Neural cell (in vitro differentiated cells): Measurements from ENCODE around the gene INO80. TPM values are rescaled to one million over a fixed set of nuclear protein-coding genes. Genes with fewer than 3 reads are reported as not detected.

Experiments
- H2AFZ ChIP-seq: fragments of 200-600, 300-800 bp; sonication (generic), shearing (Covaris generic); 2 replicates; pipeline ENCODE4 v1.6.0; 2014; ENCODE audit warnings: low read depth, mild to moderate bottlenecking, antibody characterized with exemption, low read length, moderate library complexity
- H3F3A ChIP-seq: fragments of 200-600 bp; shearing (Covaris generic); 2 replicates; pipeline ENCODE4 v1.6.1; 2016; ENCODE audit warnings: mild to moderate bottlenecking, moderate library complexity, mixed read lengths, antibody characterized with exemption, low read length; ENCODE audit not compliant: insufficient read depth, poor library complexity, severe bottlenecking
- H3K27ac ChIP-seq: fragments of 200-600, 300-800 bp; sonication (generic), shearing (Covaris generic); 2 replicates; pipeline ENCODE4 v1.5.1; 2014; ENCODE audit warnings: mild to moderate bottlenecking, low read length, moderate library complexity
- H3K27me3 ChIP-seq: fragments of 300-800, 200-600 bp; sonication (generic), shearing (Covaris generic); 2 replicates; pipeline ENCODE4 v1.6.0; 2014; ENCODE audit warnings: mild to moderate bottlenecking, low read depth, low read length, moderate library complexity; ENCODE audit not compliant: insufficient read depth
- H3K36me3 ChIP-seq: fragments of 300-800, 200-600 bp; sonication (generic), shearing (Covaris generic); 2 replicates; pipeline ENCODE4 v1.5.1; 2014; ENCODE audit warnings: mild to moderate bottlenecking, antibody characterized with exemption, low read length, moderate library complexity; ENCODE audit not compliant: insufficient read depth
- H3K4me2 ChIP-seq: fragments of 300-800, 200-600 bp; sonication (generic), shearing (Covaris generic); 2 replicates; pipeline ENCODE4 v1.6.0; 2014; ENCODE audit warnings: mild to moderate bottlenecking, low read length
- H3K4me3 ChIP-seq: fragments of 300-800, 200-600 bp; sonication (generic), shearing (Covaris generic); 2 replicates; pipeline ENCODE4 v1.5.1; 2014; ENCODE audit warnings: mild to moderate bottlenecking, low read length, moderate library complexity
- H3K79me2 ChIP-seq: fragments of 200-600 bp; shearing (Covaris generic); replicated peaks from 2 replicates; pipeline ENCODE4 v1.6.0; 2014; ENCODE audit warnings: mild to moderate bottlenecking, low read length, moderate library complexity; ENCODE audit not compliant: insufficient read depth
- H3K9ac ChIP-seq: fragments of 300-800, 200-600 bp; sonication (generic), shearing (Covaris generic); 2 replicates; pipeline ENCODE4 v1.6.1; 2016; ENCODE audit warnings: mild to moderate bottlenecking, low read length, mixed read lengths
- H3K9me2 ChIP-seq: fragments of 200-600 bp; shearing (Covaris generic); 2 replicates; pipeline ENCODE4 v1.6.1; 2016; ENCODE audit warnings: mild to moderate bottlenecking, low read length, mixed read lengths; ENCODE audit not compliant: insufficient read depth
- H3K9me3 ChIP-seq: fragments of 200-600, 300-800 bp; sonication (generic), shearing (Covaris generic); 2 replicates; pipeline ENCODE4 v1.6.1; 2016; ENCODE audit warnings: mild to moderate bottlenecking, mixed run types, low read length, moderate library complexity, mixed read lengths
- H4K20me1 ChIP-seq: fragments of 200-600 bp; shearing (Covaris generic); 2 replicates; pipeline ENCODE4 v1.6.1; 2016; ENCODE audit warnings: mild to moderate bottlenecking, mixed run types; ENCODE audit not compliant: insufficient read depth
- CTCF ChIP-seq: fragments of 450-650 bp; IDR thresholded peaks from 2 replicates; pipeline ENCODE4 v1.5.1; 2014; ENCODE audit warnings: antibody characterized with exemption, mild to moderate bottlenecking, moderate library complexity; ENCODE audit not compliant: poor library complexity, severe bottlenecking
- EP300 ChIP-seq: fragments of 450-650 bp; conservative IDR thresholded peaks from 2 replicates; pipeline ENCODE4 v1.6.1; 2014; ENCODE audit warnings: antibody characterized with exemption, mild to moderate bottlenecking, moderate library complexity; ENCODE audit not compliant: poor library complexity, severe bottlenecking
- EZH2 ChIP-seq: fragments of 200-600, 300-800 bp; shearing (Covaris generic), sonication (generic); IDR thresholded peaks from 2 replicates; pipeline ENCODE4 v1.6.1; 2014; ENCODE audit warnings: antibody characterized with exemption, low read length, borderline replicate concordance, mild to moderate bottlenecking; ENCODE audit not compliant: insufficient read depth, poor library complexity, severe bottlenecking
- MXI1 ChIP-seq: fragments of 450-650 bp; conservative IDR thresholded peaks from 2 replicates; pipeline ENCODE4 v1.6.1; 2014; ENCODE audit warnings: antibody characterized with exemption, mild to moderate bottlenecking; ENCODE audit not compliant: poor library complexity, severe bottlenecking
- POLR2AphosphoS5 ChIP-seq: IDR thresholded peaks from 2 replicates; pipeline ENCODE4 v1.6.1; 2012
- RAD21 ChIP-seq: fragments of 450-650 bp; conservative IDR thresholded peaks from 2 replicates; pipeline ENCODE4 v1.6.1; 2014; ENCODE audit warnings: antibody characterized with exemption, mild to moderate bottlenecking, moderate library complexity
- REST ChIP-seq: IDR thresholded peaks from 2 replicates; pipeline ENCODE4 v1.6.1; 2012; ENCODE audit warnings: borderline replicate concordance
- SMC3 ChIP-seq: fragments of 450-650 bp; conservative IDR thresholded peaks from 2 replicates; pipeline ENCODE4 v1.6.1; 2014; ENCODE audit warnings: antibody characterized with exemption, mild to moderate bottlenecking, moderate library complexity; ENCODE audit not compliant: poor library complexity
- TAF1 ChIP-seq: IDR thresholded peaks from 2 replicates; pipeline ENCODE4 v1.6.1; 2012; ENCODE audit warnings: low read depth
- polyA plus RNA-seq: library from polyadenylated mRNA; depleted of rRNA; stranded (reverse); fragments of >200 nt; gene quantifications from 2 replicates; pipeline ENCODE4 v1.2.3, GENCODE V29; 2014

The INO80 gene
- polyA plus RNA-seq, 1 donor from 2014 or later, result 8.4 TPM

GRCh38 chr15:41031232-41032078 lies 84.6 kb downstream of the INO80 start:
- H3K4me3 ChIP-seq, result no peak overlapping the region
- H2AFZ ChIP-seq, result no peak overlapping the region
- no peaks in the 10 kb centered on the region for H3F3A ChIP-seq
- no peaks in the 10 kb centered on the region for H3K36me3 ChIP-seq
- H3K27me3 ChIP-seq, result no peaks in the 10 kb centered on the region
- H3K9me2 ChIP-seq, result no peaks in the 10 kb centered on the region
- no peak overlapping the region for H3K9ac ChIP-seq
- no peak overlapping the region for H3K4me2 ChIP-seq
- no peaks in the 10 kb centered on the region for H4K20me1 ChIP-seq
- H3K9me3 ChIP-seq, result no peaks in the 10 kb centered on the region
- no peaks in the 10 kb centered on the region for H3K79me2 ChIP-seq
- no peak overlapping the region for H3K27ac ChIP-seq
- TF ChIP-seq RAD21, result no peak
- no peak for TF ChIP-seq SMC3
- TF ChIP-seq EZH2, result no peak
- no peak for TF ChIP-seq TAF1
- no peak for TF ChIP-seq REST
- TF ChIP-seq MXI1, result no peak
- no peak for TF ChIP-seq CTCF
- TF ChIP-seq POLR2AphosphoS5, result no peak
- no peak for TF ChIP-seq EP300

GRCh38 chr15:41028853-41029252 lies 87.2 kb downstream of the INO80 start:
- Histone ChIP-seq H3K9me2 (no peaks in the 10 kb centered on the region), H3K9me3 (no peaks in the 10 kb centered on the region), H4K20me1 (no peaks in the 10 kb centered on the region), H3K4me3 (no peak overlapping the region), H2AFZ (no peak overlapping the region), H3K9ac (no peak overlapping the region), H3K27me3 (no peaks in the 10 kb centered on the region), H3K4me2 (no peak overlapping the region), H3K79me2 (no peaks in the 10 kb centered on the region), H3F3A (no peaks in the 10 kb centered on the region), H3K36me3 (no peaks in the 10 kb centered on the region), H3K27ac (no peak overlapping the region)
- TF ChIP-seq MXI1 (no peak), EP300 (no peak), EZH2 (no peak), RAD21 (no peak), TAF1 (no peak), REST (no peak), CTCF (no peak)
